Activated CD4-positive, CD25-positive, alpha-beta regulatory T cell treated with anti-CD3 and anti-CD28 coated beads, Interleukin-2, amount 50 U/mL, for 16 hours (primary cell): ENCODE measurements around the gene ADRB1.

Source experiments
- DNase-seq: peaks from one replicate; pipeline ENCODE4 v3.0.0-alpha.2; 2020; ENCODE audit warnings: low read depth, low spot score

The ADRB1 gene

DNA sequence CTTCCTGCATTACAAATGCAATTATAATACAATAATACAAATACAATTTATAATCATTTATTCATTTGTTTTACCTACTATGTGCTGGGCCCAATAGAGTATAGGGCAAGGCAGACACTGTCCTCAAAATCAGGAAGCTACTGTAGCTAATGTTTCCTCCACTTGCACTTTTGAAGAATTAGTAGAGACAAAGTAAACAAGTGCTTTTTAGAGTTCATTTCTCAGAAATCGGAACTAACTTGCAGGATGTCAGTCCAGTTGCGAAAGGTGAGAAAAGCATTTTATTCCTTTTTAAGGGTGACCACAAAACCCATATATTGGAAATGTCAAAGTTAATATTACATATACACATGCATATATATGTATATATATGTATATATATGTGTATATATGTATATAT is 14.2 kb downstream of the ADRB1 start:
- DNase-seq: no peak

DNA sequence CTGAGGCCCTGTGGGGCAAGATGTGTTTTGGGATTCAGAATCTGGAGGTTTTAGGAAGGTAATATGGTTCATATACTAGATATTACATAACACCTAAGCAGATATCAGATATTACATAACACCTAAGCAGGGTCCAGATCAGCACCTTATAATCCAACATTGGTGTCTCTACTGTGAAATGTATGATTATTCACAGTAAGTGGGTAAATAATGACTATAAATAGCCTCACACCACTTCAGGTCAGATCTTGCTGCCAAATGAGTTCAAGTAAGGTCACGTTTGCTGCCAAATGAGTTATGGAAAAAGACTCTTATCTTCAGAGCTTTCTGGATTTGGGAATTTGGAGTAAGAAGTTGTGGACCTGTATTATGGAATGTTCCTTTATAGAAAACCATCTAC is 14.6 kb downstream of the ADRB1 start:
- no peak for DNase-seq

DNA sequence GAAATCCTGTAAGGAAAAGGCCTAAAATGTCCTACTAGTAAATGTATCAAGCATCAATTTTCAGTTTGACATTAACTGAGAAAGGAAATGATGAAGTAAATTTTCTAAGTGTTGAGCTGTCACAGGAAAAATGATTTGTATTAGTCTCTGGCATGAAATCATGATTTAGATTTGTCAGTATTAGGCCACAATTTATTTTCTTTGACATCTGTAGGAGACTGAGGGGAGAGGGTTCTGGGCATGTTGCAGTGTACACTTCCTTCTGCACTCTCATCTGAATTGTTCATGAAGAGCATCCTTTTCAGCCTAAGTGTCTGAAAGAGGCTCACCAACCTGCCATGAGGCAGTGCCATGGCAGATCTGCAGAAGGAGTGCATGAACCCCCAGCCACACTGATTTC is 15.9 kb downstream of the ADRB1 start:
- DNase-seq: no peak

DNA sequence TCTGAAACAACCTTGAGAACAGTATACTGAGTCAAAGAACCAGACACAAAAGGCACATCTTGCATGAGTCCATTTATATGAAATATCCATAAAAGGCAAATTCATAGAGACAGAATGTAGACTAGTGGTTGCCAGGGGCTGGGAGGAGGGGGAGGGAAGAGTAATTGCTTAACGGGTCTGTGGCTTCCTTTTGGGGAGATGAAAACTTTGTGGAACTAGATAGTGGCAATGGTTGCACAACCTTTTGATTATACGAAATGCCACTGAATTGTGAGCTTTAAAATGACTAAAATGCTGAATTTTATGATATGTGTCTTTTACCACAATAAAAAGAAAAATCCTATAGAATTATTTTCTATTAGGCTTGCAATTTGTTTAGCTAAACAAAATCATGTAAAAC is 16.8 kb downstream of the ADRB1 start:
- no peak for DNase-seq

- DNase-seq: no peak
Observed at GRCh38 chr10:114061148-114061547, 17.5 kb downstream of the ADRB1 start.

- no peak for DNase-seq
Observed at GRCh38 chr10:114061789-114062188, 18.1 kb downstream of the ADRB1 start.

DNA sequence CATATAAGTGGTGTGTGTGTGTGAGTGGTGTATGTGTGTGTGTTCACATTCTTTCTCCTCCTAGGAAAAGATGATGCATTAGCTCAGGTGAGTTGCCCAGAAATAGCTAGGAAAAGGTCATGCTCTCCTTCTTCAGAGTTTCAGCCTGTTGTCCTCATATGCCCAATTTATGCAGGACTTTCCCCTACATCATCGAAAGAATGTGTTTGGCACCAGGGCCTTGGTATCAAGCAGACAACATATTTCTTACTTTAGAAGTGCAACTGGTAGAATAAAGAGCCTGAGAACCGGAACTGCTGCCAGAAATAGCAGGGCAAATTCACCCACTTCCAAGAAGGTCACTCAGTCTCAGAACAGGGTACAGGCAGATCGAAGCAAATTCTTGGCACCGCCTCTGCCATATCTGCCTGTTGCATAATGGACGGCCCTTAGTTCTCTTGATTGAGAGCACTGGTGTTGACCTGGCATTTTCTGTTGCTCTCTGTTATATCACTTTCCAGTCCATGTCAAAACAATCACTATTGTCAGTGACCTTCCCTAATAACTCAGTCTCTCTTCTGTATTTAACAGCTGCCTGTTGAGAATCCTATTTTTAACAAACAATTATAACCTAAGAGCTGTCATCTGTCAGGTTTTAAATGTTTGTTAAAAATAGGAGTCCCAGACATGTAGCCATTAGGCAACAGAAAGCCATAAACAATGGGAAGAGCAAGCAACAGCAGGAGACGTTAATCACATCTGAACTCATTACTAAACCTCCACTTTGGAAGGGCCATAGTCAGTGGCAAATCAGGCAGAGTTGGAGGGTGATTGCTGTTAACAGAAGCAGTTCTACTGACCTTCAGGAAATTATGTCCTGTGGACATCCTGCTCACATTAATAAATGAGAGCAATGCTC is 20.7 kb downstream of the ADRB1 start:
- no peak for DNase-seq

- DNase-seq: no peak
Observed at GRCh38 chr10:114065049-114065435, 21.4 kb downstream of the ADRB1 start.

DNA sequence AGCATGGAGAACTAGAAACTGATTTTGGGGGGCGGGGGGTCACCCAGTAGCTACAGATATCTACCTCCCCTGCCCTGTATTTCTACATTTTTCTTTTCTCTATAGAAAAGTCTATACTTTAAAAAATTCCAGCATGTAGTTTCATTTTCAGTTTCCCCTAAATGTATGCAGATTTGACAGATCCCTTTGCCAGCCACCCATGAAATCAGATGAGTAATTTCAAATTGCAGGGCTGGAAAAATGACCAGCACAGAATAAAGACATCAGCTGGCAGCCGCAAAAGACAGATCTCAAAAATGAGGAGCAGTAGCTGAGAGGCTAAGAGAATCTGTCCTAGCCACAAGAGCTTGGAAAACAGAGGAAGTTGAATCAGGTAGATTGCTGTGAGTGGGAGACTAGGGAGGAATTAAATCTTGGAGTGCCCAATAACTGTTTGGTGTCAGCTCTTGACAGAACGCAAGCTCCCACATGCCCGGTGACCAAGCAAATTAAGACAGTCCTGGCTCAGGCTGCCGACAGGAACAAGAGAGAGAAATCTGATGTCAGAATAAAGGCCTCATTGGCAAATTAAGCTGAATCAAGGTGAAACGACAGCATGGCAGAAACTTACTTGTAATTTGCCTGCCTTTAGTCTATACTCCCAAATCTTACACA is 24.5 kb downstream of the ADRB1 start:
- DNase-seq: no peak

- no peak for DNase-seq
Observed at GRCh38 chr10:114070710-114071109, 27.0 kb downstream of the ADRB1 start.

GRCh38 chr10:114071178-114071577 is 27.5 kb downstream of the ADRB1 start:
- no peak for DNase-seq

DNA sequence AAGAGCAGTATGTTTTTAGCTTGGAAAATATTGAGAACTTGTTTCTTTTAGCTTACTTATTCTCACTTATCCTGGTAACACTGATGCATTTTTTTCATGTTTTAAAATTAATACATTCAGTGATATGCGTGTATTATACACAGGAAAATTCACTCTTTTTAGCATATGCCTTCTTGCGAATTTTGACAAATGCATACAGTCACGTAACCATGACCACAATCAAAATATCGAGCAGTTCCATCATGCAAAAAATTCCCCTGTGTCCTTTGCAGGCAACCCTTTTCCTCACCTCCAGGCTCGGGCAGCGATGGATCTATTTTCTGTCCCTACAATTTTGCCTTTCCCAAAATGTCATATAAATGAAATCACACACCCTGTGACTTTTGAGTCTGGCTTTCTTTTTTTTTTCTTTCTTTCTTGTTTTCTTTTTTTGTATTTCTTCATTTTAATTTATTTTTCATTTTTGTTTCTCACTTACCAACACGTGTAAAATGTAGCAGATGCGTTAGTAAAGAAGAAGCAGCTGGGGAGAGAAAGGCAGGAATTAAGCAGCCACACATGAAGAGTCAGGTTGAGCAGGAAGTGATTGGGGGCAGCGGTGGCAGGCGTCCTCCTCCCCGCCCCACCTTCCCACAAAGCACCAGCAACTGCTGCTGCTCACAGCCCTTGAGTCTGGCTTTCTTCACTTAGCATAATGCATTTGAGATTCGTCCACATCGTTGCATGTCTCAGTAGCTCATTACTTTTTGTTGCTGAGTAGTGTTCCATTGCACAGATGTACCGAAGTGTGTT is 29.9 kb downstream of the ADRB1 start:
- no peak for DNase-seq

DNA sequence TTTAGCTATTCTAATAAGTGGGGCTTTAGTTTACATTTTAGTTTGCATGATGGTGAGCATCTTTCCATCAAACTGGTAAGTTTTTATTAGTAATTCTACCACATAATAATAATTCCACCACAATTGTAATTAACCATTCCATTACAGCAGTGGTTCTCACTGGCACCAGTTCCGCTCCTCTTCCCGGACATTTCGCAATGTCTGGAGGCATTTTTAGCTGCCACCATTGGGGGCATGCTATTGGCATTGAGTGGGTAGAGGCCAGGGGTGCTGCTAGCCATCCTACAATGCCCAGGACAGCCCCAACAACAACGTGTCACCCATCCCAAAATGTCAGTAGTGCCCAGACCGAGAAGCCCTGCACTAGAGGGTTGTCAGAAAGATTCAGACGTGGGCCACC is 31.4 kb downstream of the ADRB1 start:
- DNase-seq: no peak

- DNase-seq: no peak
Observed at GRCh38 chr10:114077347-114077746, 33.7 kb downstream of the ADRB1 start.

DNA sequence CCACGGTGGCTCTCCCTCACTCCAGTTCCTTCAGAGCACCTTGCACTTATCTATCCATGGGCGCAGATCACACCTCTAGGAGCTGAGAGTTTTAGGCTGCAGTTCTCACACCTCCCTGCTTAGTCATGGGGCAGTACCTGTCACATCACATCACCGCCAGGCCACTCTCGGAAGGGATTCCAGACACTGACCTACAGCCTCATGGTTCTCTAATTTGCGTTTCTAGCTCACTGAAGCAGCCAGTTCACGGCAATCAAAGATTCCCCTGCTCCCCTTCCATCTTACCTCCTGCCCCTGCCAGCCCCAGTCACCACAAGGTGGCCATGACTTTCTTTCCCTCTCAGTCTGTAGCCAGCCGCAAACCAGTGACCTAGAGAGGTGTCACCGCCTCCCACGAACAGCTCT is 34.2 kb downstream of the ADRB1 start:
- no peak for DNase-seq

- no peak for DNase-seq
Observed at GRCh38 chr10:114078346-114078745, 34.7 kb downstream of the ADRB1 start.

- DNase-seq: no peak
Observed at GRCh38 chr10:114079421-114079820, 35.8 kb downstream of the ADRB1 start.

- DNase-seq: no peak
Observed at GRCh38 chr10:114081911-114082583, 38.4 kb downstream of the ADRB1 start.

GRCh38 chr10:114083040-114083439 is 39.4 kb downstream of the ADRB1 start:
- no peak for DNase-seq

GRCh38 chr10:114084215-114084614 is 40.5 kb downstream of the ADRB1 start:
- no peak for DNase-seq

GRCh38 chr10:114087255-114087654 is 43.6 kb downstream of the ADRB1 start:
- DNase-seq: no peak

DNA sequence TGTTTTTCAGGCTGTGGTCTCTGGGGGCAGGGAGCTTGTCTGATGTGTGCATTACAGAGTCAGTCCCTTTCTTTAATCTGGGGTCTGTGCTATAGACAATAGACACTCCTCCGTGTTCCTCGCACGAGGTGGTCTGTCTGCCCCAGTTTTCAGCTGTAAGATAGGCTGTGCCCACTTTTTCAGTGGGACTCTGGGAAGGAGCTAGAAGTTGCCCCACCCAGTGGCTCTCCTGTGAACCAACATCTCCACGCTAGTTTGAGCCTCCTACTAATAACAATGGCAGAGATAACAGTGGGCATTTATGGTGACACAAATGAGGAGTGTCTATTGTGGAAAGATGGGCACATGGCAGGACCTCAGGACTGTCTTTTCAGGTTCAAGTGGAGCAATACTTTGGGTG is 44.0 kb downstream of the ADRB1 start:
- no peak for DNase-seq
